Activated B cell treated with CpG ODN at 0.5 μM for 24 hours (primary cell): Measurements from ENCODE around the gene ARIH1. TPM values are rescaled to one million over a fixed set of nuclear protein-coding genes. Genes with fewer than 3 reads are reported as not detected.
A peak's percentile ranks its signal among the peaks of the same experiment; 100 is the strongest.
"Not testable (repeated sequence)": the region's sequence is repeated elsewhere in the genome, so short reads cannot be mapped to it uniquely, and the experiment has no call there.

Experiments
- ATAC-seq: fragments of 200-7000 bp; cut with Tn5 transposase; one replicate; pipeline ENCODE4 v1.10.0; 2021; ENCODE audit warnings: low read depth, mild to moderate bottlenecking, moderate library complexity
- CTCF ChIA-PET: fragments of 350-600 bp; sonication (Branson Sonifier 250); formaldehyde crosslinking; loops from one replicate; lab custom pipeline; 2021; ENCODE audit warnings: antibody characterized with exemption; lab: Charles Lee
- POLR2A ChIA-PET: fragments of 350-600 bp; sonication (Branson Sonifier 250); formaldehyde crosslinking; loops from one replicate; lab custom pipeline; 2021; ENCODE audit warnings: antibody characterized with exemption; lab: Charles Lee
- DNase-seq: peaks from one replicate; pipeline ENCODE4 v3.0.0; 2022
- H3K27ac Mint-ChIP-seq: one replicate; pipeline ENCODE4 v1.8.0; 2020; ENCODE audit warnings: mixed read lengths
- H3K27me3 Mint-ChIP-seq: one replicate; pipeline ENCODE4 v1.8.0; 2021; ENCODE audit warnings: mixed read lengths
- H3K36me3 Mint-ChIP-seq: one replicate; pipeline ENCODE4 v1.8.0; 2021; ENCODE audit warnings: low read depth, mixed read lengths
- H3K4me1 Mint-ChIP-seq: one replicate; pipeline ENCODE4 v1.8.0; 2021; ENCODE audit warnings: mixed read lengths
- H3K4me3 Mint-ChIP-seq: one replicate; pipeline ENCODE4 v1.8.0; 2020; ENCODE audit warnings: mild to moderate bottlenecking, mixed read lengths
- H3K9me3 Mint-ChIP-seq: one replicate; pipeline ENCODE4 v1.8.0; 2020; ENCODE audit warnings: mixed read lengths
- CTCF ChIP-seq: fragments of 200-600 bp; IDR thresholded peaks from one replicate; pipeline ENCODE4 v1.8.0; 2022; ENCODE audit warnings: antibody characterized with exemption, mild to moderate bottlenecking
- intact Hi-C: fragments of 100-400 bp; cut with micrococcal nuclease; formaldehyde crosslinking; loops from one replicate; pipeline ENCODE4 v1.15.1; 2024
- total RNA-seq: library from RNA; stranded (reverse); gene quantifications from 2 replicates; pipeline ENCODE4 v1.2.3, GENCODE V29; 2022

The ARIH1 gene
- total RNA-seq, 1 donor from 2014 or later = 159 TPM

- H3K27ac Mint-ChIP-seq = peak overlapping the region; percentile 96
- peak; percentile 73 for DNase-seq
- intact Hi-C loops = loop anchor here (1.0 to 10.0 kb wide), 8 partner anchors 99 to 357 kb away; partner anchors contain the start of genes ADPGK, BBS4, CELF6 and GRAMD2A
These were observed 940 bp downstream of the ARIH1 start for GRCh38 chr15:72474912-72475628.

GRCh38 chr15:72475674-72476073 is 1.5 kb downstream of the ARIH1 start:
- no peaks in the 10 kb centered on the region for H3K27me3 Mint-ChIP-seq
- peak overlapping the region; percentile 96 for H3K27ac Mint-ChIP-seq
- no peak for TF ChIP-seq CTCF
- ChIA-PET CTCF (no interaction called here), POLR2A (interaction anchor here (0.6 to 3.9 kb wide), 8 partner anchors 11 to 248 kb away, joined by 3 to 59 read pairs (median 18); partner anchors contain the start of genes BBS4, HEXA, HIGD2B and PKM)
- no peaks in the 10 kb centered on the region for H3K9me3 Mint-ChIP-seq
- ATAC-seq (no peak), DNase-seq (no peak)
- intact Hi-C loops = loop anchor here (2.0 to 10.0 kb wide), 2 partner anchors 163 to 281 kb away; partner anchors contain the start of gene GRAMD2A
- H3K4me3 Mint-ChIP-seq = peak overlapping the region; percentile 97
- H3K36me3 Mint-ChIP-seq = peaks cover 43% of the 10 kb centered on the region
- peaks cover 49% of the 10 kb centered on the region for H3K4me1 Mint-ChIP-seq

More at GRCh38 chr15:72474912-72475628, 940 bp downstream of the ARIH1 start:
- Mint-ChIP-seq H3K36me3 (peaks cover 41% of the 10 kb centered on the region), H3K4me3 (peak overlapping the region; percentile 97), H3K27me3 (no peaks in the 10 kb centered on the region), H3K4me1 (peaks cover 44% of the 10 kb centered on the region), H3K9me3 (no peaks in the 10 kb centered on the region)
- POLR2A ChIA-PET = interaction anchor here (0.6 to 3.9 kb wide), 10 partner anchors 11 to 357 kb away, joined by 3 to 59 read pairs (median 9); partner anchors contain the start of genes BBS4, HEXA, HIGD2B and MYO9A
- ATAC-seq = peak; percentile 70
- CTCF ChIA-PET = no interaction called here
- TF ChIP-seq CTCF = no peak

GRCh38 chr15:72476330-72476729 is 2.2 kb downstream of the ARIH1 start:
- Mint-ChIP-seq H3K4me3 (peak overlapping the region; percentile 54), H3K27ac (peak overlapping the region; percentile 61), H3K4me1 (peaks cover 55% of the 10 kb centered on the region), H3K36me3 (peaks cover 47% of the 10 kb centered on the region)
- H3K9me3 Mint-ChIP-seq, CTCF ChIA-PET, ATAC-seq, H3K27me3 Mint-ChIP-seq, DNase-seq: not testable (repeated sequence)
- intact Hi-C loops = loop anchor here (10.0 kb wide), 1 partner anchor 282 kb away; the partner anchor contains the start of gene GRAMD2A
- POLR2A ChIA-PET = interaction anchor here (3.3 to 3.9 kb wide), 4 partner anchors 13 to 249 kb away, joined by 23 to 59 read pairs (median 42); partner anchors contain the start of genes HEXA and PKM

- peaks cover 67% of the 10 kb centered on the region for H3K4me1 Mint-ChIP-seq
- ChIA-PET POLR2A (no interaction called here), CTCF (no interaction called here)
- DNase-seq (no peak), ATAC-seq (no peak)
- no peaks in the 10 kb centered on the region for H3K9me3 Mint-ChIP-seq
- no peak overlapping the region for H3K27ac Mint-ChIP-seq
- intact Hi-C loops = no loop called here
- H3K4me3 Mint-ChIP-seq = no peak overlapping the region
- peaks cover 41% of the 10 kb centered on the region for H3K36me3 Mint-ChIP-seq
- TF ChIP-seq CTCF = no peak
- H3K27me3 Mint-ChIP-seq = no peaks in the 10 kb centered on the region
These were observed 7.0 kb downstream of the ARIH1 start for GRCh38 chr15:72481015-72481659.

GRCh38 chr15:72482275-72482674 is 8.1 kb downstream of the ARIH1 start:
- ChIA-PET CTCF (no interaction called here), POLR2A (no interaction called here)
- H3K27ac Mint-ChIP-seq = no peak overlapping the region
- H3K36me3 Mint-ChIP-seq = peaks cover 31% of the 10 kb centered on the region
- ATAC-seq (no peak), DNase-seq (no peak)
- TF ChIP-seq CTCF = no peak
- no peak overlapping the region for H3K4me3 Mint-ChIP-seq
- peaks cover 58% of the 10 kb centered on the region for H3K4me1 Mint-ChIP-seq
- no peaks in the 10 kb centered on the region for H3K9me3 Mint-ChIP-seq
- intact Hi-C loops = no loop called here
- no peaks in the 10 kb centered on the region for H3K27me3 Mint-ChIP-seq
